H1 (cell line): ENCODE results near the gene RMRP. TPM values are rescaled to one million over a fixed set of nuclear protein-coding genes. Genes with fewer than 3 reads are reported as not detected.

Source experiments
- CTCF ChIA-PET: fragments of 300-600 bp; sonication (Branson Sonifier 250); formaldehyde crosslinking; loops from one replicate; lab custom pipeline; 2021; ENCODE audit not compliant: partially characterized antibody; lab: Charles Lee
- POLR2A ChIA-PET: fragments of 300-600 bp; sonication (Branson Sonifier 250); formaldehyde crosslinking; loops from one replicate; lab custom pipeline; 2021; ENCODE audit warnings: inconsistent platforms; ENCODE audit not compliant: partially characterized antibody; lab: Charles Lee
- DNase-seq, 2 experiments: peaks; one replicate each; pipeline versions ENCODE4 v3.0.0 to v3.0.0-alpha.2; 2010 to 2022; ENCODE audit warnings: low spot score in 2 of 2, low read depth in 1 of 2, mixed read lengths in 1 of 2
- FAIRE-seq: peaks from 2 replicates; lab custom pipeline; 2011; peaks lifted over from hg19 to GRCh38; lab: Jason Lieb, UNC
- H2AFZ ChIP-seq: 2 replicates; pipeline ENCODE4 v1.8.1; 2012; ENCODE audit warnings: low read length, inconsistent platforms
- H2AK5ac ChIP-seq: 2 replicates; pipeline ENCODE4 v1.6.1; 2013; ENCODE audit warnings: low read depth, low read length
- H2BK120ac ChIP-seq: replicated peaks from 2 replicates; pipeline ENCODE3; 2013; ENCODE audit warnings: low read depth, low read length, inconsistent platforms
- H2BK12ac ChIP-seq: 2 replicates; pipeline ENCODE4 v1.6.1; 2013; ENCODE audit warnings: low read depth, low read length
- H2BK15ac ChIP-seq: 2 replicates; pipeline ENCODE4 v1.6.1; 2013; ENCODE audit warnings: low read length
- H2BK20ac ChIP-seq: 2 replicates; pipeline ENCODE4 v1.6.1; 2013; ENCODE audit warnings: low read length
- H2BK5ac ChIP-seq: 2 replicates; pipeline ENCODE4 v1.6.1; 2013; ENCODE audit warnings: low read depth, low read length
- H3K14ac ChIP-seq: 2 replicates; pipeline ENCODE4 v1.6.1; 2013; ENCODE audit warnings: inconsistent platforms; ENCODE audit not compliant: insufficient read length
- H3K18ac ChIP-seq: 2 replicates; pipeline ENCODE4 v1.6.1; 2013; ENCODE audit warnings: low read length; ENCODE audit errors: extremely low read depth
- H3K23ac ChIP-seq: 2 replicates; pipeline ENCODE4 v1.6.1; 2013; ENCODE audit warnings: inconsistent platforms; ENCODE audit not compliant: insufficient read length
- H3K23me2 ChIP-seq: 2 replicates; pipeline ENCODE4 v1.6.1; 2013; ENCODE audit warnings: low read depth, low read length
- H3K27ac ChIP-seq: 2 replicates; pipeline ENCODE4 v1.6.1; 2011; ENCODE audit warnings: low read depth, low read length, inconsistent platforms
- H3K27me3 ChIP-seq, 4 experiments: replicated peaks in 1 of 4; 1 replicate in 1 of 4; 2 replicates in 3 of 4; pipeline versions ENCODE4 v1.6.1 to v1.8.1; 2011 to 2013; ENCODE audit warnings: low read length in 3 of 4, mild to moderate bottlenecking in 3 of 4, inconsistent platforms in 2 of 4, mixed read lengths in 2 of 4, moderate library complexity in 1 of 4; ENCODE audit not compliant: control insufficient read depth in 3 of 4, insufficient read depth in 3 of 4; ENCODE audit errors: extremely low read depth in 1 of 4
- H3K36me3 ChIP-seq, 4 experiments: 2 replicates each; pipeline versions ENCODE4 v1.6.1 to v1.8.1; 2011 to 2013; ENCODE audit warnings: mild to moderate bottlenecking in 4 of 4, low read length in 3 of 4, moderate library complexity in 2 of 4, control low read depth in 1 of 4, inconsistent platforms in 1 of 4; ENCODE audit not compliant: insufficient read depth in 4 of 4, control insufficient read depth in 2 of 4
- H3K4ac ChIP-seq: replicated peaks from 2 replicates; pipeline ENCODE3; 2013; ENCODE audit warnings: low read length, low read depth, mixed read lengths, inconsistent platforms; ENCODE audit not compliant: insufficient read length
- H3K4me1 ChIP-seq, 4 experiments: replicated peaks in 1 of 4; 1 replicate in 1 of 4; 2 replicates in 3 of 4; pipeline versions ENCODE4 v1.6.1 to v1.8.1; 2011 to 2013; ENCODE audit warnings: low read length in 3 of 4, inconsistent platforms in 2 of 4, mixed read lengths in 1 of 4; ENCODE audit not compliant: insufficient read depth in 4 of 4, control insufficient read depth in 3 of 4
- H3K4me2 ChIP-seq, 2 experiments: 2 replicates each; pipeline versions ENCODE4 v1.6.1 to v1.8.1; 2011 to 2013; ENCODE audit warnings: low read depth in 2 of 2, low read length in 2 of 2, control low read depth in 1 of 2, inconsistent platforms in 1 of 2, mild to moderate bottlenecking in 1 of 2; ENCODE audit not compliant: insufficient read depth in 1 of 2
- H3K4me3 ChIP-seq, 4 experiments: fragments of 200-600, 300-600 bp in 1 of 4; sonication (generic), shearing (Covaris generic), sonication (Bioruptor Twin) in 1 of 4; 2 replicates each; pipeline versions ENCODE4 v1.5.1 to v1.8.1; 2011 to 2016; ENCODE audit warnings: low read length in 4 of 4, low read depth in 3 of 4, control low read depth in 2 of 4, inconsistent platforms in 2 of 4, mild to moderate bottlenecking in 2 of 4, mixed read lengths in 1 of 4, moderate library complexity in 1 of 4; ENCODE audit not compliant: insufficient read depth in 2 of 4; ENCODE audit errors: extremely low read depth in 1 of 4
- H3K56ac ChIP-seq: replicated peaks from 2 replicates; pipeline ENCODE3; 2013; ENCODE audit warnings: low read depth, mild to moderate bottlenecking, mixed read lengths, low read length, inconsistent platforms; ENCODE audit not compliant: insufficient read length
- H3K79me1 ChIP-seq: 2 replicates; pipeline ENCODE4 v1.6.1; 2013; ENCODE audit warnings: low read depth, low read length, control low read depth
- H3K79me2 ChIP-seq, 2 experiments: 2 replicates each; pipeline versions ENCODE4 v1.6.1 to v1.8.1; 2012 to 2013; ENCODE audit warnings: low read length in 2 of 2, mild to moderate bottlenecking in 2 of 2, inconsistent platforms in 1 of 2; ENCODE audit not compliant: insufficient read depth in 2 of 2, control insufficient read depth in 1 of 2
- H3K9ac ChIP-seq, 4 experiments: replicated peaks in 1 of 4; 1 replicate in 1 of 4; 2 replicates in 3 of 4; pipeline versions ENCODE4 v1.6.1 to v1.8.1; 2011 to 2013; ENCODE audit warnings: low read depth in 3 of 4, low read length in 3 of 4, control low read depth in 2 of 4, mild to moderate bottlenecking in 2 of 4, moderate library complexity in 2 of 4, inconsistent platforms in 1 of 4; ENCODE audit errors: extremely low read depth in 1 of 4
- H3K9me3 ChIP-seq, 2 experiments: 2 replicates each; pipeline versions ENCODE4 v1.6.1 to v1.8.1; 2012 to 2013; ENCODE audit warnings: mild to moderate bottlenecking in 2 of 2, moderate library complexity in 2 of 2, control low read depth in 1 of 2, inconsistent platforms in 1 of 2, low read depth in 1 of 2, low read length in 1 of 2, mixed read lengths in 1 of 2; ENCODE audit not compliant: insufficient read depth in 2 of 2
- H4K20me1 ChIP-seq, 2 experiments: replicated peaks in 1 of 2; 2 replicates each; pipeline versions ENCODE3 to v1.8.1; 2011 to 2013; ENCODE audit warnings: inconsistent platforms in 2 of 2, low read length in 2 of 2, mild to moderate bottlenecking in 1 of 2; ENCODE audit not compliant: insufficient read depth in 2 of 2, control insufficient read depth in 1 of 2
- H4K5ac ChIP-seq: 2 replicates; pipeline ENCODE4 v1.6.1; 2013; ENCODE audit warnings: low read length, low read depth, mixed read lengths, inconsistent platforms; ENCODE audit not compliant: insufficient read length
- H4K8ac ChIP-seq: 2 replicates; pipeline ENCODE4 v1.8.0; 2013; ENCODE audit warnings: mild to moderate bottlenecking, moderate library complexity, low read length, inconsistent platforms; ENCODE audit not compliant: insufficient read depth; ENCODE audit errors: extremely low read depth
- H4K91ac ChIP-seq: replicated peaks from 2 replicates; pipeline ENCODE3; 2013; ENCODE audit warnings: low read length, mixed read lengths, inconsistent platforms; ENCODE audit not compliant: insufficient read length
- BCL11A ChIP-seq, 2 experiments: IDR thresholded peaks; one replicate each; pipeline ENCODE4 v1.6.1; 2011; ENCODE audit warnings: low read depth in 2 of 2, low read length in 2 of 2, mild to moderate bottlenecking in 2 of 2
- GABPA ChIP-seq: IDR thresholded peaks from 2 replicates; pipeline ENCODE4 v1.6.1; 2011; ENCODE audit warnings: mild to moderate bottlenecking, low read length, moderate library complexity, borderline replicate concordance; ENCODE audit not compliant: insufficient read depth
- JUND ChIP-seq: IDR thresholded peaks from 2 replicates; pipeline ENCODE4 v1.6.1; 2011; ENCODE audit warnings: mild to moderate bottlenecking, improper control_type of control experiment, low read length
- MAFK ChIP-seq: IDR thresholded peaks from 2 replicates; pipeline ENCODE4 v1.6.1; 2012; ENCODE audit warnings: low read depth, mild to moderate bottlenecking, improper control_type of control experiment, low read length
- NANOG ChIP-seq: IDR thresholded peaks from 2 replicates; pipeline ENCODE4 v1.6.1; 2011; ENCODE audit warnings: low read length, low read depth, mild to moderate bottlenecking, inconsistent platforms; ENCODE audit not compliant: insufficient read depth, poor library complexity, severe bottlenecking
- RFX5 ChIP-seq: IDR thresholded peaks from 2 replicates; pipeline ENCODE4 v1.6.1; 2011; ENCODE audit warnings: low read depth, low read length, improper control_type of control experiment, borderline replicate concordance
- SP1 ChIP-seq: IDR thresholded peaks from 2 replicates; pipeline ENCODE4 v1.6.1; 2011; ENCODE audit warnings: low read depth, low read length
- SUZ12 ChIP-seq: fragments of 200-600 bp; sonication (generic); IDR thresholded peaks from 2 replicates; pipeline ENCODE4 v1.6.1; 2012; ENCODE audit warnings: mild to moderate bottlenecking, inconsistent platforms, low read length, moderate library complexity, mixed read lengths
- WGBS, 2 experiments: shearing (Covaris generic) in 1 of 2; methylation state at CpG; one replicate each; pipeline versions ENCODE4 v1.1.6 to v1.1.7; 2013 to 2015; ENCODE audit warnings: low lambda C conversion rate in 2 of 2, mixed read lengths in 2 of 2, inconsistent platforms in 1 of 2, low coverage in 1 of 2, missing lambda C conversion rate in 1 of 2; ENCODE audit not compliant: insufficient replicate concordance in 2 of 2, insufficient coverage in 1 of 2, insufficient read length in 1 of 2; ENCODE audit errors: extremely low coverage in 1 of 2, missing lambda C conversion rate in 1 of 2; 5-methylcytosine and 5-hydroxymethylcytosine counted together
- polyA plus RNA-seq, 7 experiments: library from polyadenylated mRNA; depleted of rRNA in 3 of 7; stranded (reverse) in 5 of 7; unstranded in 2 of 7; fragments of >200 nt in 5 of 7; fragments of 200-250 nt in 2 of 7; gene quantifications; 1 replicate in 5 of 7; 2 replicates in 1 of 7; 4 replicates in 1 of 7; pipeline versions ENCODE4 v1.2.1 to v1.2.3, GENCODE V29; 2011 to 2013; ENCODE audit warnings: missing spikeins in 2 of 7, mixed read lengths in 2 of 7
- total RNA-seq: library from RNA; stranded (reverse); fragmentation: NEBNext Ultra II Directional; extraction: Animal tissue kit (Norgen Biotek cat#: 25700); gene quantifications from 2 replicates; pipeline ENCODE4 v1.2.1, GENCODE V29; 2021

RMRP gene
- total and polyA plus RNA-seq, 2 of the 8 experiments (the other 6 are each of a cell fraction or from before 2014, with no cell fraction given), result 169 to 14,987 TPM

DNA sequence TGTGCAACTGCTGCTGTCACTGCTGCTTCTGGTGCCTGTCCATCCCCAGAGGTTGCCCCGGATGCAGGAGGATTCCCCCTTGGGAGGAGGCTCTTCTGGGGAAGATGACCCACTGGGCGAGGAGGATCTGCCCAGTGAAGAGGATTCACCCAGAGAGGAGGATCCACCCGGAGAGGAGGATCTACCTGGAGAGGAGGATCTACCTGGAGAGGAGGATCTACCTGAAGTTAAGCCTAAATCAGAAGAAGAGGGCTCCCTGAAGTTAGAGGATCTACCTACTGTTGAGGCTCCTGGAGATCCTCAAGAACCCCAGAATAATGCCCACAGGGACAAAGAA is 16.2 kb upstream of the RMRP start:
- FAIRE-seq (no peak), DNase-seq (no peak)
- H3K79me2 ChIP-seq, result no peaks in the 10 kb centered on the region
- H3K4ac ChIP-seq, result no peak overlapping the region
- POLR2A ChIA-PET, result interaction anchor here (0.6 to 7.6 kb wide), 8 partner anchors 9 to 54 kb away, joined by 4 to 63 read pairs (median 9); partner anchors contain the start of genes ARHGEF39, CCDC107, RMRP and TPM2
- H2BK120ac ChIP-seq, result no peak overlapping the region
- no peaks in the 10 kb centered on the region for H3K36me3 ChIP-seq
- H3K79me1 ChIP-seq, result no peaks in the 10 kb centered on the region
- H2AFZ ChIP-seq, result no peak overlapping the region
- no peak overlapping the region for H3K9ac ChIP-seq
- no peak overlapping the region for H3K23ac ChIP-seq
- H3K14ac ChIP-seq, result no peak overlapping the region
- no peak overlapping the region for H2BK12ac ChIP-seq
- 93% methylated on average over 3 of the region's 3 CpGs; no CpG with 5 or more reads in 1 of the 2 experiments for WGBS, 2 experiments
- H2BK20ac ChIP-seq, result no peak overlapping the region
- H3K56ac ChIP-seq, result no peak overlapping the region
- no peak overlapping the region for H2BK5ac ChIP-seq
- no peak overlapping the region for H4K5ac ChIP-seq
- CTCF ChIA-PET, result interaction anchor here (0.6 to 6.3 kb wide), 7 partner anchors 9 to 96 kb away, joined by 3 to 77 read pairs (median 20); partner anchors contain the start of genes ARHGEF39, CCDC107 and RMRP
- no peak for TF ChIP-seq JUND
- no peak for TF ChIP-seq MAFK
- no peak for TF ChIP-seq SP1
- no peak for TF ChIP-seq RFX5
- TF ChIP-seq GABPA, result no peak
- no peak for TF ChIP-seq NANOG
- no peak for TF ChIP-seq BCL11A (IDR thresholded peaks at IDR 0.05; ENCODE audit: low read depth in 2 of 2, low read length in 2 of 2)
- TF ChIP-seq SUZ12, result no peak
- no peak overlapping the region for H4K91ac ChIP-seq
- no peak overlapping the region for H4K8ac ChIP-seq
- H3K18ac ChIP-seq, result no peak overlapping the region
- H3K27ac ChIP-seq, result no peak overlapping the region
- peaks cover 2% of the 10 kb centered on the region; the same call in 1 of the 2 replicates for H3K23me2 ChIP-seq
- H4K20me1 ChIP-seq, result no peaks in the 10 kb centered on the region
- no peak overlapping the region for H2AK5ac ChIP-seq
- no peak overlapping the region for H3K4me3 ChIP-seq
- H3K9me3 ChIP-seq, result no peaks in the 10 kb centered on the region
- peak overlapping the region; percentile 31; the same call in 1 of the 2 replicates for H2BK15ac ChIP-seq
- peaks cover 0 to 12% (median under 1%) of the 10 kb centered on the region in 4 experiments; a peak in 5 of 7 replicates for H3K4me1 ChIP-seq
- H3K4me2 ChIP-seq, result no peak overlapping the region
- H3K27me3 ChIP-seq, result peaks cover 0 to 3% (median 3%) of the 10 kb centered on the region in 4 experiments; a peak in 4 of 7 replicates
